ENCODE data around the gene ZBP1. TPM values are rescaled to one million over a fixed set of nuclear protein-coding genes. Genes with fewer than 3 reads are reported as not detected.

The ZBP1 gene
- total RNA-seq, 2 donors from 2014 or later: 0.14 to 8.9 TPM

- 74% methylated on average over 9 of the region's 9 CpGs for WGBS
- TF ChIP-seq CTCF (IDR thresholded peaks at IDR 0.05) (no peak), POLR2AphosphoS5 (IDR thresholded peaks at IDR 0.05) (no peak), POLR2A (IDR thresholded peaks at IDR 0.05) (no peak)
- Histone ChIP-seq H3K27me3 (replicated peaks; ENCODE audit: insufficient read depth) (no peaks in the 10 kb centered on the region), H3K4me1 (replicated peaks) (no peaks in the 10 kb centered on the region), H3K9me3 (no peaks in the 10 kb centered on the region), H3K4me3 (no peak overlapping the region), H3K27ac (no peak overlapping the region), H3K36me3 (no peaks in the 10 kb centered on the region)
- no peak for DNase-seq (ENCODE audit: low spot score)
- intact Hi-C loops (cut with DNase I): no loop called here
These were observed 62.2 kb downstream of the ZBP1 start for GRCh38 chr20:57557926-57558613.

GRCh38 chr20:57556980-57557274 is 63.3 kb downstream of the ZBP1 start:
- H3K9me3 ChIP-seq: no peaks in the 10 kb centered on the region
- H3K36me3 ChIP-seq: no peaks in the 10 kb centered on the region
- no peaks in the 10 kb centered on the region for H3K27me3 ChIP-seq (replicated peaks; ENCODE audit: insufficient read depth)
- WGBS: 68% methylated on average over 3 of the region's 3 CpGs
- no peak overlapping the region for H3K27ac ChIP-seq
- H3K4me1 ChIP-seq (replicated peaks): no peaks in the 10 kb centered on the region
- no peak for DNase-seq (ENCODE audit: low spot score)
- intact Hi-C loops (cut with DNase I): no loop called here
- no peak overlapping the region for H3K4me3 ChIP-seq
- TF ChIP-seq POLR2A (IDR thresholded peaks at IDR 0.05) (no peak), CTCF (IDR thresholded peaks at IDR 0.05) (no peak), POLR2AphosphoS5 (IDR thresholded peaks at IDR 0.05) (no peak)

GRCh38 chr20:57555457-57556184 is 64.6 kb downstream of the ZBP1 start:
- no peaks in the 10 kb centered on the region for H3K36me3 ChIP-seq
- H3K9me3 ChIP-seq: no peaks in the 10 kb centered on the region
- DNase-seq (ENCODE audit: low spot score): no peak
- no peak overlapping the region for H3K27ac ChIP-seq
- intact Hi-C loops (cut with DNase I): no loop called here
- no peaks in the 10 kb centered on the region for H3K4me1 ChIP-seq (replicated peaks)
- no peak overlapping the region for H3K4me3 ChIP-seq
- WGBS: 67% methylated on average over 11 of the region's 11 CpGs
- H3K27me3 ChIP-seq (replicated peaks; ENCODE audit: insufficient read depth): no peaks in the 10 kb centered on the region
- TF ChIP-seq POLR2A (IDR thresholded peaks at IDR 0.05) (no peak), POLR2AphosphoS5 (IDR thresholded peaks at IDR 0.05) (no peak), CTCF (IDR thresholded peaks at IDR 0.05) (no peak)

Other genes with a start within 250 kb of the ZBP1 start
- 100 to 1,000 TPM in 1 of 2 donors, 10 to 100 TPM in 1; 29.9 to 104 TPM for gene RBM38, start 229.0 kb downstream of the ZBP1 start, total RNA-seq
- 10 to 100 TPM in 1 of 2 donors, not detected in 1; 10.8 TPM for gene CTCFL, start 95.3 kb downstream of the ZBP1 start, total RNA-seq
- under 1 TPM in 1 of 2 donors, not detected in 1; 0.68 TPM for gene PCK1, start 59.3 kb downstream of the ZBP1 start, total RNA-seq
- gene PMEPA1, start 89.6 kb upstream of the ZBP1 start, total RNA-seq: 100 to 1,000 TPM in 1 of 2 donors, 10 to 100 TPM in 1; 96.5 to 245 TPM